ENCODE data around the gene SEC61B.

DNA sequence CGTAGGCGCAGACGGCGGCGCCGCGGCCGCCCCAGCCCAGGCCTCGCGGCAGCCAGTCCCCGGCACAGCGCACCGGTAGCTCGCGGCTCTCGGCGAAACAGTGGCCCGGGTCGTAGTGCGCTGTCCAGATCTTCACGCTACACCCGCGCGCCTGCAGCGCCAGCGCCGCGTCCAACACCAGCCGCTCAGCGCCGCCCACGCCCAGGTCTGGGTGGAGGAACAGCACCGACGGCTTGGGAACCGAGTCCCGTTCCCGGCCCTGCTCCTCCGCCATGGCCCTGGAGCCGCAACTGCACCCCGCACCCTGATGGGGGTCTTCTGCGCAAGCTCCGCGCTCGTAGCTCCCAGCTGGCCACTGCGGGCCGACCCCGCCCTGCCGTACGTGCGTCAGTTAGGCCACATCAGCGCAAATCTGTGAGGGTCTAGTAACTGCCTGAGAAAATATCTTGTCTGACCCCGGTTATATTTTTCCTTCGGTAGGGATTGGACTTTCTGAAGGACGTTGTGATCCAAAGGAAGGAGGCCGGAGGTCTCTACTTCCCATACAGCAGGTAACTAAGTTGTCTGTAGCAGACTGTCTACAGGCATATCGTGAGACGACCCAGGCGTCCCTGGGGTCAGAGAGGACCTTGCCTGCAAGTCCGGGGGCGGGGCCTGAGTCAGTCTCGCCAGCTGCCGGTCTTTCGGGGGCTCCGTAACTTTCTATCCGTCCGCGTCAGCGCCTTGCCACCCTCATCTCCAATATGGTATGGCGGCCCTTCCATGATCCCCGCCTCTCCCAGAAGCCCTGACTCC is at the start of gene SEC61B, which contains the start of gene ALG2:
- TF ChIP-seq EZH2 (IDR thresholded peaks at IDR 0.05; ENCODE audit: borderline replicate concordance, low read depth, low read length, severe bottlenecking) (no peak), POLR2A (IDR thresholded peaks at IDR 0.05; ENCODE audit: low read depth, low read length) (peak; percentile 93), JUN (IDR thresholded peaks at IDR 0.05; ENCODE audit: borderline replicate concordance, insufficient read depth, insufficient read length, low read depth) (no peak), POLR2AphosphoS5 (IDR thresholded peaks at IDR 0.05; ENCODE audit: insufficient read depth, low read depth, low read length) (peak; percentile 96)
- TF ChIP-seq, protein P1, sequence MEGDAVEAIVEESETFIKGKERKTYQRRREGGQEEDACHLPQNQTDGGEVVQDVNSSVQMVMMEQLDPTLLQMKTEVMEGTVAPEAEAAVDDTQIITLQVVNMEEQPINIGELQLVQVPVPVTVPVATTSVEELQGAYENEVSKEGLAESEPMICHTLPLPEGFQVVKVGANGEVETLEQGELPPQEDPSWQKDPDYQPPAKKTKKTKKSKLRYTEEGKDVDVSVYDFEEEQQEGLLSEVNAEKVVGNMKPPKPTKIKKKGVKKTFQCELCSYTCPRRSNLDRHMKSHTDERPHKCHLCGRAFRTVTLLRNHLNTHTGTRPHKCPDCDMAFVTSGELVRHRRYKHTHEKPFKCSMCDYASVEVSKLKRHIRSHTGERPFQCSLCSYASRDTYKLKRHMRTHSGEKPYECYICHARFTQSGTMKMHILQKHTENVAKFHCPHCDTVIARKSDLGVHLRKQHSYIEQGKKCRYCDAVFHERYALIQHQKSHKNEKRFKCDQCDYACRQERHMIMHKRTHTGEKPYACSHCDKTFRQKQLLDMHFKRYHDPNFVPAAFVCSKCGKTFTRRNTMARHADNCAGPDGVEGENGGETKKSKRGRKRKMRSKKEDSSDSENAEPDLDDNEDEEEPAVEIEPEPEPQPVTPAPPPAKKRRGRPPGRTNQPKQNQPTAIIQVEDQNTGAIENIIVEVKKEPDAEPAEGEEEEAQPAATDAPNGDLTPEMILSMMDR (IDR thresholded peaks at IDR 0.05; ENCODE audit: extremely low read depth in 1 of 2, insufficient read depth in 1 of 2, low read depth in 1 of 2, low read length in 2 of 2) = no peak
- TF ChIP-seq, protein P2, sequence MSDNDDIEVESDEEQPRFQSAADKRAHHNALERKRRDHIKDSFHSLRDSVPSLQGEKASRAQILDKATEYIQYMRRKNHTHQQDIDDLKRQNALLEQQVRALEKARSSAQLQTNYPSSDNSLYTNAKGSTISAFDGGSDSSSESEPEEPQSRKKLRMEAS (IDR thresholded peaks at IDR 0.05; ENCODE audit: insufficient read depth, insufficient read length) = peak; percentile 34

All from endothelial cell of umbilical vein (primary cell).